LNCAP (cell line): ENCODE results near the gene NFE2L2.

ENCODE experiments used
- CTCF ChIP-seq: fragments of 450-650 bp; IDR thresholded peaks from 2 replicates; pipeline ENCODE4 v1.5.1; 2017; ENCODE audit warnings: mild to moderate bottlenecking

NFE2L2 gene

GRCh38 chr2:177207101-177207500 is 57.4 kb downstream of the NFE2L2 start:
- TF ChIP-seq CTCF: no peak

GRCh38 chr2:177204417-177204816 is 60.1 kb downstream of the NFE2L2 start:
- TF ChIP-seq CTCF: no peak

DNA sequence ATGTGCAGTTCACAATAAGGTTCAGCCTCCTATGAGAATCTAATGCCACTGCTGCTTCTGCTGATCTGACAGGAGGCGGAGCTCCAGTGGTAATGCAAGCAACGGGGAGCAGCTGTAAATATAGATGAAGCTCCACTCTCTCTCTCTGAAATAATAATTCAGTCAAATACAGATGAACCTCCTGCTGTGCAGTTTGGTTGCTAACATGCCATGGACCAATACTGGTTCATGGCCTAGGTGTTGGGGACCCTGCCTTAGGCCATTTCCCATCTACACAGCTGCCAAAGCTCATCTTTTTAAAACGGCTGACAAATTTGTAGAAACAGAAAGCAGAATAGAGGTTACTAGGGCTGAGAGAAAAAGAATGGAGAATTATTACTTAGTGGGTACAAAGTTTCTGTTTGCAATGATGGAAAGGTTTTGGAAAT is 62.6 kb downstream of the NFE2L2 start:
- no peak for TF ChIP-seq CTCF

GRCh38 chr2:177195194-177195593 is 69.3 kb downstream of the NFE2L2 start:
- TF ChIP-seq CTCF: no peak

GRCh38 chr2:177193240-177193639 is 71.3 kb downstream of the NFE2L2 start:
- TF ChIP-seq CTCF: no peak

GRCh38 chr2:177192788-177193187 is 71.7 kb downstream of the NFE2L2 start:
- no peak for TF ChIP-seq CTCF

GRCh38 chr2:177190941-177191340 is 73.6 kb downstream of the NFE2L2 start:
- TF ChIP-seq CTCF: no peak
